HG03025 (cell line): ENCODE data around the gene DIO3.

Experiments used
- ATAC-seq: cut with Tn5 transposase; IDR thresholded peaks from one replicate; pipeline ENCODE4 v1.9.1; 2021; ENCODE audit warnings: mild to moderate bottlenecking, moderate library complexity; ENCODE audit not compliant: unreplicated experiment, low FRiP score

DIO3 gene

GRCh38 chr14:101561145-101561896 is at the start of gene DIO3:
Gene DIO3, plus strand, starts transcription at chr14:101561495.
- no peak for ATAC-seq

GRCh38 chr14:101511620-101512375 is 49.5 kb upstream of the DIO3 start:
- no peak for ATAC-seq

GRCh38 chr14:101512376-101512695 is 49.0 kb upstream of the DIO3 start:
- ATAC-seq = no peak

- ATAC-seq = no peak
These were observed 47.2 kb upstream of the DIO3 start for GRCh38 chr14:101514136-101514535.

GRCh38 chr14:101516401-101516800 is 44.9 kb upstream of the DIO3 start:
- ATAC-seq = no peak

- ATAC-seq = no peak
These were observed 42.5 kb upstream of the DIO3 start for GRCh38 chr14:101518611-101519473.

- ATAC-seq = no peak
These were observed 40.4 kb upstream of the DIO3 start for GRCh38 chr14:101520621-101521472.

- ATAC-seq = no peak
These were observed 39.8 kb upstream of the DIO3 start for GRCh38 chr14:101521473-101521915.

GRCh38 chr14:101521978-101522377 is 39.3 kb upstream of the DIO3 start:
- no peak for ATAC-seq

- no peak for ATAC-seq
These were observed 35.4 kb upstream of the DIO3 start for GRCh38 chr14:101525640-101526527.

- ATAC-seq = no peak
These were observed 33.3 kb upstream of the DIO3 start for GRCh38 chr14:101527987-101528386.

GRCh38 chr14:101529079-101529478 is 32.2 kb upstream of the DIO3 start:
- ATAC-seq = no peak

- no peak for ATAC-seq
These were observed 27.1 kb upstream of the DIO3 start for GRCh38 chr14:101534198-101534597.

GRCh38 chr14:101535232-101535631 is 26.1 kb upstream of the DIO3 start:
- no peak for ATAC-seq

- no peak for ATAC-seq
These were observed 25.5 kb upstream of the DIO3 start for GRCh38 chr14:101535701-101536207.

GRCh38 chr14:101537286-101537685 is 24.0 kb upstream of the DIO3 start:
- no peak for ATAC-seq

GRCh38 chr14:101538878-101539277 is 22.4 kb upstream of the DIO3 start:
- ATAC-seq = no peak

GRCh38 chr14:101539880-101540279 is 21.4 kb upstream of the DIO3 start:
- no peak for ATAC-seq
